GM18867 (cell line): ENCODE data around the gene MT3.

Source experiments
- ATAC-seq: cut with Tn5 transposase; IDR thresholded peaks from one replicate; pipeline ENCODE4 v1.9.1; 2021; ENCODE audit warnings: mild to moderate bottlenecking, moderate library complexity; ENCODE audit not compliant: unreplicated experiment

The MT3 gene

DNA sequence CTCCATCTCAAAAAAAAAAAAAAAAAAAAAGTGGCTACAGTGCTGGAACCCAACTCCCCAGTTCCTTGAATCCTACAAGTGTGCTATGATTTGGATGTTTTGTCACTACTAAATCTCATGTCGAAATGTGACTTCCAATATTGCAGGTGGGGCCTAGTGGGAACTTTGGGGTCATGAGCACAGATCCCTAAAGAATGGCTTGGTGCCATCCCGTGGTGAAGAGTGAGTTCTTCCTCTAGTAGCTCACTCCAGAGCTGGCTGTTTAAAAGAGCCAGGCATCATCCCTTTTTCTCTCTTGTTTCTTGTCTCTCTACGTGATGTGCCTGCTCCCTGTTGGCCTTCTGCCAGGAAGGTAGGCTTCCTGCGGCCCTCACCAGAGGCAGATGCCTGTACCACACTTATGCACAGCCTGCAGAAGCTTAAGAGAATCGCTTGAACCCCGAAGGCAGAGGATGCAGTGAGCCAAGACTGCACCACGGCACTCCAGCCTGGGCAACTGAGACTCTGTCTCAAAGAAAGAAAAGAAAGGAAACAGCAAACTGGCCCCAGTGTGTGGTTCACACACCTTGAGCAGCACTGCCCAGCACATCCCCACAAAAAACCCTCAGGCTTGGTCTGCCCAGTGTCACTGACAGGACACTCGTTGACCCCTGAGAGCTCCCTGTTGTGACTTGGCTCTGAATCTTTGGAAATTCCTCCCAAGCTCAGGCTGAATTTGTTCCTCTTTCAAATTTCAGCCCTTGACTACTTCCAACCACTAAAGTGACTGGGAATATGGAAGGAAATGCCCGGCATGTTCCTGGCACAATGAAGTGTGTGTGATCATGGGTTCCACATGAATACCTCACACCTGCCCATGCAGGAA lies 39.4 kb downstream of the MT3 start:
- ATAC-seq = no peak

DNA sequence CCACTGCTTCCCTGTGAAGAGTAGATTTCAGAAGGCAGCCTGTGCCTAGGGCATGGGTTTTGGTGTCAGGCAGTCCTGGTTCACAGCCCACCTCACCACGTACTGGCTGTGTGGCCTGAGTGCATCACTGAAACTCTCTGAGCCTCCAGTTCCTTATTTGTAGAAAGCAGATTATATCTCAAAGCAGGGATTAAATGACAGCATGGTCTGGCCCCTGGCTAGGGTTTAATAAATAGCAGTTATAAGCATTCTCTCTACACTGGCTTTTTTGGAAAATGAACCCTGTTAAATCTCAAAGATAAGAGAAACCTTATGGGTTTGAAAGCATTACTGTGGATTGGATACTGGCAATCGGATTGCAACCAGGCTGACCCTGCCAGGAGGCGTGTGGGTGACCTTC lies 40.2 kb downstream of the MT3 start:
- ATAC-seq = no peak

DNA sequence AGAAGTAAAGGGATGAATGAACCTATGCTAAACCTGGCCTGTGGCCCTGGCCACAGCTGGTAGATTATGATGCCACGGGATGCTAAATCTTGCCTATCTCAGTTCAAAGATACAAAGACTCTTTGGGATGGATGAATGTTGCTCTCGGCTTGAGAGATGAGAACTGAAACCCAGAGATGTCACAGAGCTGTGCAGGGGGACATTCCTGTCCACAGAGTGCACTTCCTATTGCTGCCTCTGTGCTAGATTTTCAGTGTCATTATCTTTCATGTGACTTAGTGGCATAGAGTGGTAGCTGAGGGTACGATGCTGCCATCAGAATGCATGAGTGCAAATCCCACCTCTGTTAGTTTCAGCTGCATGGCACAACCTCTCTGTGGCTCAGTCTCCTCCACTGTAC lies 40.8 kb downstream of the MT3 start:
- peak; percentile 78 for ATAC-seq

- no peak for ATAC-seq
Measured at GRCh38 chr16:56631197-56631596, 41.9 kb downstream of the MT3 start.

DNA sequence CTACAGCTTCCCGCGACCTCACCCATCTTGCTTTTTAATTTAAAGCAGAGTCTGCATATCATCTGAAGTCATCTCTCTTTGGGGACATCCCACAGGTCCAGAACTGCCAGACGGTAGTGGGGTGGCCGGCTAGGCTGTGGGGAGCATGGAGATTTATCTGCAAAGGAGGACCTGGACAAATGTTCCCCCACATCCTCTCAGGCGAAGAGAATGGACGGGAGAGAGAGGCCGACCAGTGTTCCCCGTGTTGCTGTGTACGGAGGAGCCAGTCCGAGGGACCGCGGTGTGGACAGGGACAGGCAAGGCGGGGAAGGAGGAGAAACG lies 42.5 kb downstream of the MT3 start:
- no peak for ATAC-seq

- no peak for ATAC-seq
Measured at GRCh38 chr16:56632156-56632847, 43.0 kb downstream of the MT3 start, which contains the start of gene MT1M. TSS of gene MT1M (plus strand) at chr16:56632659. CDS start at chr16:56632732, 73 bp downstream.

DNA sequence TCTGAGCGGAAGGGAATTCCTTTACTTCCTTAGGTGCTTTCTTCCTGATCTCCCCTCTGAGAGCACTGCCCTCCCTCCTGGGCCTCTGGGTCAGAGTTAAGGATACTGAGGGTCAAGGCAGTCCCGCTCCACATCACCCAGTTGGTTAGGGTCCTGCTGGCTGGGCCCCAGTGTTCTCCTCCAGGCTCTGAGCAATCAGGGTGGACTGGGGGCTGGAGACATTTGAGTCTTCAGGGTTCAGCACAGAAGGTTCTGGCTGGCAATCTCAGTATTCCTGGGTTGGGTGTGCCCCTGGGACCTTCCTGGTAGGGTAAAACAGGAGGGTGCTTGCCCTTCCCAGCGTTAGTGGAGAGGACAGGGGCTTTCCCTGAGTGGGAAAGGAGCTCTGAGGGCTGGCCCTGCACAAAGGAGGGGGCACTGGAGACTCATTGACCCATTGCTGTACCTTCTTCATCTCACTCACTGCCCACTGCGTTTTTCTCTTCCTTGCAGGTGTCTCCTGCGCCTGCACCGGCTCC lies 43.6 kb downstream of the MT3 start:
- ATAC-seq = no peak

GRCh38 chr16:56633535-56633934 lies 44.2 kb downstream of the MT3 start:
- no peak for ATAC-seq

DNA sequence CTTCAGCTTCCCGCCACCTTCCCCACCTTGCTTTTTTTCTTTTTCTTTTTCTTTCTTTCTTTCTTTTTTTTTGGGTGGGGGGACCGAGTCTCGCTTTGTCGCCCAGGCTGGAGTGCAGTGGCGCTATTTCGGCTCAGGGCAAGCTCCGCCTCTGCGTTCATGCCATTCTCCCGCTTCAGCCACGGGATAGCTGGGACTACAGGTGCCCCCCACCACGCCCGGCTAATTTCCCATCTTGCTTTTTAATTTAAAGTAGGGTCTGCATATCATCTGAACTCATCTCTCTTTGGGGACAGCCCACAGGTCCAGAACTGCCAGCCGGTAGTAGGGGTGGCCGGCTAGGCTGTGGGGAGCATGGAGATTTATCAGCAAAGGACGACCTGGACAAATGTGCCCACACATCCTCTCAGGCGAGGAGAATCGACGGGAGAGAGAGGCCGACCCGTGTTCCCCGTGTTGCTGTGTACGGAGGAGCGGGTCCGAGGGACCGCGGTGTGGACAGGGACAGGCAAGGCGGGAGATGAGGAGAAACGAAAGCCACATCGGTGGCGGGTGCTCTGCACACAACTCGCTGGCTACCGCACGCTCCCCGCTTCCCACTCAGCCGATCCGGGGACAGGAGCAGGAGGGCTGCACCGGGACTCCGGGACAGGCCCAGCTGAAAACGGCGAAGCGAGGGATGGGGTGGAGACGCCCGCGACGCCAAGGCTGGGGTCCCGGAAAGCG lies 45.5 kb downstream of the MT3 start:
- ATAC-seq = no peak

DNA sequence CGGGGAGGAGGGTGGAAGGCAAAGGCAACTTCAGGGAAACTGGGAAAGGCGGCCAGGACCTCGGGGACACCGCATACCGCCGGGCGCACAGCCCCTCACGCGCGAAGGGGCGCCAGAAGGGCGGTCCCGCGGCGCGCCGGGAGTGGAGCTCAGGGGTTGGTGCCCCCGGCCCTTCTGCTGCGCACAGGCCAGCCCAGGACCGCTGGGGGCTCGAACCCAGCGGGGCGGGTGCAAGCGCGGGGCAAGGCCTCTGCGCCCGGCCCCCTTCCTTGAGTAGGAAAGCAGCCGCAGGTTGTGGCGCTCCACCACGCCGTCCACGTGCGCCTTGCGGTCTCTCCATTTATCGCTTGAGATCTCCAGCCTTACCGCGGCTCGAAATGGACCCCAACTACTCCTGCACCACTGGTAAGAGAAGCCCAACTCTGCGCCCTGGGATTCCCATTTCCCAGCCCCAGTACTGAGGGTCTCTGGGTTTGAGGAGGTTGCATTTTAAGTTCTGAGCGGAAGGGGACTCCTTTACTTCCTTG lies 46.2 kb downstream of the MT3 start:
- ATAC-seq = no peak

DNA sequence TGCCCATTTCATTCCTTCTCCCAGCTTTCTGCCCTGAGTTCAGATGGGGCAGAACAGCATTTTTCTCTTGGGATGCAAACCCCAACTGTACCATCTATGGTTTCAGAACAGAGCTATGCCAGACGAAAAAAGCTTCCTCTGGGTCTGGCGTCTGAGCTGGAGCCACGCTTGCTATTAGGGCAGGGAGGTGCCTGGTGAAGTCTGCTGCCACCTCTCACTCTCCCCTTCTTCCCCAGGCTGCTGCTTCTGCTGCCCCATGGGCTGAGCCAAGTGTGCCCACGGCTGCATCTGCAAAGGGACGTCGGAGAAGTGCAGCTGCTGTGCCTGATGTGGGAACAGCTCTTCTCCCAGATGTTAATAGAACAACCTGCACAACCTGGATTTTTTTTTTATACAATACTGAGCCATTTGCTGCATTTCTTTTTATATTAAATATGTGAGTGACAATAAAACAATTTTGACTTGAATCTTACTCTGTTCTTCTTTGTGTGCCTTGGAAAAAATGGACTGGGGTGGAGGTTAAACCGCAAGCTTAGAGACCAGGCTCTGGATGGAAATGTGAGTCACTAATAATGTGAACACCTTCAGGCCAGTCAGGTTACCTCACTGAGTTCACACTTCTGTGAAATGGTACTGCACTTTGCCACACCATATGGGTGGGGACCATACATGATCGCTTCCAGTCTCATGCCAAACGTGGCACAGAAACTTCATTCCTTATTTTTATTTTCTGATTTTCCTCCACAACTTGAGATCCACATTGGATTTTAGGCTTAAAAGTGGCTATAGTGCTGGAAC lies 47.5 kb downstream of the MT3 start:
- no peak for ATAC-seq

DNA sequence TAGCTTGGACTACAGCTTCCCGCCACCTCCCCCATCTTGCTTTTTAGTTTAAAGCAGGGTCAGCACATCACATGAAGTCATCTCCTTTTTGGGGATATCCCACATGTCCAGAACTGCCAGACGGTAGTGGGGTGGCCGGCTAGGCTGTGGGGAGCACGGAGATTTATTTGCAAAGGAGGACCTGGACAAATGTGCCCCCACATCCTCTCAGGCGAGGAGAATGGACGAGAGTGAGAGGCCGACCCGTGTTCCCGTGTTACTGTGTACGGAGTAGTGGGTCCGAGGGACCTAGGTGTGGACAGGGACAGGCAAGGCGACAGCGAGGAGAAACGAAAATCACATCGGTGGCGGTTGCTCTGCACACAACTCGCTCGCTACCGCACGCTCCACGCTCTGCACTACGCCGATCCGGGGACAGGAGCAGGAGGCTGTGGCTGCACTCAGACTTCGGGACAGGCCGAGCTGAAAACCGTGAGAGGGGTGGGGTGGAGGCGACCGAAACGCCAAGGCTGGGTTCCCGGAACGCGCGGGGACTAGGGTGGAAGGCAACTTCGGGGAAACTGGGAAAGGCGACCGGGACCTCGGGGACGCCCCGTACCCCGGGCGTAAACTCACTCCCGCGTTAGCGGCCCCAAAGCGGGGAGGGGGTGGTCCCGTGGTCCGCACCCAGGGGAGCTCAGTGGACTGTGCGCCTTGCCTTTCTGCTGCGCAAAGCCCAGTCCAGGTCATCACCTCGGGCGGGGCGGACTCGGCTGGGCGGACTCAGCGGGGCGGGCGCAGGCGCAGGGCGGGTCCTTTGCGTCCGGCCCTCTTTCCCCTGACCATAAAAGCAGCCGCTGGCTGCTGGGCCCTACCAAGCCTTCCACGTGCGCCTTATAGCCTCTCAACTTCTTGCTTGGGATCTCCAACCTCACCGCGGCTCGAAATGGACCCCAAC lies 48.8 kb downstream of the MT3 start, which contains the start of gene MT1A:
Gene MT1A, plus strand, starts transcription at position 853 of the 937 bp plus-strand sequence. Its CDS starts 73 bp downstream, at position 926.
- ATAC-seq = no peak

- no peak for ATAC-seq
Measured at GRCh38 chr16:56639045-56639444, 49.7 kb downstream of the MT3 start.

GRCh38 chr16:56640076-56640475 lies 50.7 kb downstream of the MT3 start:
- ATAC-seq = no peak
